Measurements from ENCODE around the gene MACROH2A2.

Gene MACROH2A2

DNA sequence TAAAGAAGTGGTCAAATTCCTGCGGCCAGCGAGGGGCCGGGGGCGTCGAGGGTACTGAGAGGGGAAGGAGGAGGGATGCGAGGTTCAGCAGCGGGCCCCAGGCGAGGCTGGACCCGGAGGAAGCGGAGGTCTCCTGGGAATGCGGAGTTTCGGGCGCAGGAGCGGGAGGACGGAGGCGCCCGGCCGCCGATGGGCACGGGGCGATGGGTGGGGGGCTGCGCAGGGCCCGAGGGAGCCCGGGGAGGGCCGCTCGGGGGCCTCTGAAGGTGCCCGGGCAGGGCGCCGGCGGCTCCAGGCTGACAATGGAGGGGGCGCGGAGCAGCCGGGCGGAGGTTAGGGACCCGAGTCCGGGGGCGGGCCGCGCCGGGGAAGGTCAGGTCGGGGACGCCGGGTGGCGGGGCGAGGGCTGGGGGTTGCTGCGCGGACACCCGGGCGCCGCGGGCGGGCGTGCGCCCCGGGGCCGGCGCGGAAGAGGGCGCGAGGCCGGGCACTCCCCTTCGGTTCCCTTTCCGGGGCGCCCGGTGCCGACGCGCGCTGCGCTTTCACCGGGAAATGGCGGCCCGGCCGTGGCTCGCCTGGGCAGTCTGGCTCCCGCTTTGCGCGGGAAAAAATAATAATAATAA, 683 bp downstream of the MACROH2A2 start:
- H3K36me3 ChIP-seq (ENCODE audit: insufficient read depth, low read length), result peaks cover 5% of the 10 kb centered on the region
- H3K27me3 ChIP-seq (ENCODE audit: insufficient read depth, low read length), result no peaks in the 10 kb centered on the region
- no peaks in the 10 kb centered on the region for H3K9me3 ChIP-seq (ENCODE audit: low read length)
- peak overlapping the region; percentile 95 for H3K4me3 ChIP-seq (ENCODE audit: low read length)
- peak overlapping the region; percentile 87 for H2AFZ ChIP-seq (ENCODE audit: low read depth, low read length)
- peaks cover 16% of the 10 kb centered on the region for H3K4me1 ChIP-seq (ENCODE audit: insufficient read depth, low read length)

DNA sequence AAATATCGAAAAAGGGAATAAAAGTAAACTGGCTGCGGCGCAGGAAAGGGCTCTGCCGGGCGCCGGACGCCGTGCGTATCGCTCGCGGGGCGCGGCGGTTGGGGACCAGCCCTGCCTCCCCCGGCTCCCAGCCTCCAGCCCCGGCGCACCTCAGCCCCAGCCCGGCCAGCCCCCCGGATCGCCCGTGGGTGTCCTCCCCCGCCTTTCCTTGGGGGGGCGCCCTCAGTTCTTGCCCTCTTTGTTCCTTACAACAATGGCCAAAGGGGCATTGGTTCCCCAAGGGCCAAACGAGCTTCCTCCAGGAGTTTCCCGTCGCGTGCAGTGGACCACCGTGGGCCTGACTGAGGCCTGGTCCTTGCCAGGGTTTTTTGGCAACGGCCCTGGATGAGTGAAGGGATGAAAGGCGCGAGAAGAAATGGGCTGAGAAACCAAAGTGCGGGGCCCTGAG, 1.2 kb downstream of the MACROH2A2 start:
- Histone ChIP-seq H3K9me3 (ENCODE audit: low read length) (no peaks in the 10 kb centered on the region), H3K36me3 (ENCODE audit: insufficient read depth, low read length) (peaks cover 5% of the 10 kb centered on the region), H3K4me1 (ENCODE audit: insufficient read depth, low read length) (peaks cover 16% of the 10 kb centered on the region), H3K27me3 (ENCODE audit: insufficient read depth, low read length) (no peaks in the 10 kb centered on the region), H2AFZ (ENCODE audit: low read depth, low read length) (no peak overlapping the region), H3K4me3 (ENCODE audit: low read length) (peak overlapping the region; percentile 95)

DNA sequence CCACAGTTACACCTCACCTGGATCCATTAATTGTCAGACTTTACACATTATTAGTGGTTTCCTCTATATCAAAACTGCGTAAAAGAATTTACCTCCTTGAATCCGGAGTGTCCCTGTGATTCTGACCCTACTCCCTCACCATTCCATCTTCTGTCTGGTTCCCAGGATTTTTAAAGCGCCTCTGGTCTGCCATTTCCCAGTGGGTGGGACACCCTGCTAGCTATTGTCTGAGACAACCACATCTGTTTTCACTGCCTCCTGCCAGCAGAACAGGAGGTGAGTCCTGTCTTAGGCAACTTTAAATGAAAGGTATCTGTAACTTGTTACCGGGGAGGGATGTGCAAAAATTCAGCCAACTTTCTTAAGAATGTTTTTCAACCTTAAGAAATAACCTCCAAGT, 2.3 kb downstream of the MACROH2A2 start:
- Histone ChIP-seq H3K9me3 (ENCODE audit: low read length) (no peaks in the 10 kb centered on the region), H3K36me3 (ENCODE audit: insufficient read depth, low read length) (peaks cover 5% of the 10 kb centered on the region), H2AFZ (ENCODE audit: low read depth, low read length) (no peak overlapping the region), H3K4me3 (ENCODE audit: low read length) (peak overlapping the region; percentile 95), H3K27me3 (ENCODE audit: insufficient read depth, low read length) (no peaks in the 10 kb centered on the region), H3K4me1 (ENCODE audit: insufficient read depth, low read length) (peaks cover 16% of the 10 kb centered on the region)

DNA sequence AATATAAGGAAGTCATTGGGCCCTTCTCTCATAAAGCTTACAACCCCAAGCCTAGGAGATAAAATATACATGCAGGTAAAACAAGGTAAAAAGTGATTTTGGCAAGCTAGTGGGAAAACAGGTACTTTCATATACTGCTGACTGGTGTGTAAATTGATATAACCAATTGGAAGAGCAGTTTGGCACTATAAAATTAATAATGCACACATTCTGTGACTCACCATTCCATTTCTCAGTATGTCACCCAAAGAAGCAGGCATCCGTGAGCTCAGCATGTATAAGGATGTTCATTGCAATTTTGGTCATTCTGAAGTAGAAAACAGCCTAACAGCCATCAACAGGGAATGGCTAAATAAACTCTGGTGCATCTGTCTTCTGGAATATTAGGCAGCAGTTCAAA, 2.9 kb downstream of the MACROH2A2 start:
- peaks cover 16% of the 10 kb centered on the region for H3K4me1 ChIP-seq (ENCODE audit: insufficient read depth, low read length)
- no peak overlapping the region for H2AFZ ChIP-seq (ENCODE audit: low read depth, low read length)
- peaks cover 5% of the 10 kb centered on the region for H3K36me3 ChIP-seq (ENCODE audit: insufficient read depth, low read length)

DNA sequence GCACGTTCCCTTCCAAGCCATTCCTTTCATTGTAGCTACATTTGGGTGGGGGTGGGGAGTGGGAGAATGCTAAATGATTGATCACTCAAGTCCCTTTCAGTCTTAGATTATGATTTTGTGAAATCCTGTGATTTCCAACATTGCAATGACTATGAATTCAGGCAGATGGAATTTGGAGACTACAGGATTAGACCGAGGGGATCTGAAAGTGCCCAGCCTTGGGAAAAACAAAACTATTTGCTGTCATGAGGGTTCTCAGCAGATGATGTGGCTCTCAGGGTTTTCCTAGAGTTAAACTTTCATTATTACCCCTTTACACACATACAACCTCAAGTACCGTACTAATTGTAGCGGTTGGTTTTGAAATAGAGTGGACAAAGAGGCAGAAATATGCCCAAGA, 4.7 kb downstream of the MACROH2A2 start:
- no peaks in the 10 kb centered on the region for H3K27me3 ChIP-seq (ENCODE audit: insufficient read depth, low read length)
- H2AFZ ChIP-seq (ENCODE audit: low read depth, low read length), result no peak overlapping the region
- no peaks in the 10 kb centered on the region for H3K9me3 ChIP-seq (ENCODE audit: low read length)
- peaks cover 5% of the 10 kb centered on the region for H3K36me3 ChIP-seq (ENCODE audit: insufficient read depth, low read length)
- peaks cover 11% of the 10 kb centered on the region for H3K4me1 ChIP-seq (ENCODE audit: insufficient read depth, low read length)
- no peak overlapping the region for H3K4me3 ChIP-seq (ENCODE audit: low read length)

More for the DNA sequence above, 2.9 kb downstream of the MACROH2A2 start:
- Histone ChIP-seq H3K4me3 (ENCODE audit: low read length) (no peak overlapping the region), H3K9me3 (ENCODE audit: low read length) (no peaks in the 10 kb centered on the region), H3K27me3 (ENCODE audit: insufficient read depth, low read length) (no peaks in the 10 kb centered on the region)

DNA sequence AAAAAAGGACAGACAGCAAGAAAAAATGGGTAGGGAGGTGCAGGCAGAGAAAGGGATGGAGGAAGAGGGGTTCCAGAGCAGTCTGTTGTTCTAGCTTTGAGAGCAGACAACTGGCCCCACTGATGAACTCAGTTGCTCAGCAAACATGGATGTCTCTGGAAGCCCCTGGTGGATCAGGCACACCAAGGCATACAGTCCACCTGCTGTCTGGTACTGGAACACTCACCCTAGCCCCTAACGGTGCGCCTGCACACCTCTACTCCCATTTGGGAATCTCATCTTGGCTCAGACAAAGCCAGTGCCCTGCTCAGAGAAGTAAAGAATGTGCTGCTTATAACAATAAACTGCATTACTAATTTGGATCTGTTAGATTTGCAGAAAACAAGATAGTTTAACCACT, 7.7 kb downstream of the MACROH2A2 start:
- Histone ChIP-seq H3K4me3 (ENCODE audit: low read length) (no peak overlapping the region), H2AFZ (ENCODE audit: low read depth, low read length) (no peak overlapping the region), H3K36me3 (ENCODE audit: insufficient read depth, low read length) (peaks cover 12% of the 10 kb centered on the region), H3K27me3 (ENCODE audit: insufficient read depth, low read length) (no peaks in the 10 kb centered on the region), H3K9me3 (ENCODE audit: low read length) (peaks cover 3% of the 10 kb centered on the region), H3K4me1 (ENCODE audit: insufficient read depth, low read length) (peaks cover 5% of the 10 kb centered on the region)

DNA sequence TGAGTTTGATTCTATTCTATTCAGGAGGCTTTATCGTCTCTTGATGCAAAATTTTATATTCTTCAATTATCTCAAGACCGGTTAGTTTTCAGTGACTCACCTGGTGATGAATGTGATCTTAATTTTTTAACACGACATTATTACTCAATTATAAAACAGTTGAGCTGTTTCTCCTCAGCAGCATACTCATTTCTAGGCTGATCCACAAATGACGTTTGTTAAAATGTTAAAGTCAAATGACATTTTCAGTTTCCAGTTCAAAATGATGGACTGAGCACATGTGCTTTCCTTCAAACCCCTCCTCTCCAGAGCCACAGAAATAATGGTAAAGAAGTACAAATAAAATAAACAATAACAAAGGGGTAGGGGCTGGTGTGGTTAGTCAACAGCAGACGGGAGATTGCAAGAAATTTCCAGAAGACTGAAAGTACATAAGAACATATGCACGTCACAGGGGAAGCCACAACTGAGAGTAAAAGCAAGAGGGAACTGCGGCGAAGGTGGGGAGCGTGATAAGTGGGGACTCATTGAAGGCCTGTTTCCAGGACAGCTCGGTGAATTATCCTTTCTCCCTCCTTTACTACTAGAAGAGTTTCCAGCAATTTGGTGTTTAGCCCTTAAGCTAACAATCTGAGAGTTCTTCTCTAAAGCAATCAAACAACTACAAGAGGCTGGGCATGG, 10.9 kb downstream of the MACROH2A2 start:
- H3K4me1 ChIP-seq (ENCODE audit: insufficient read depth, low read length), result peaks cover 5% of the 10 kb centered on the region
- H3K36me3 ChIP-seq (ENCODE audit: insufficient read depth, low read length), result peaks cover 20% of the 10 kb centered on the region
- no peak overlapping the region for H3K4me3 ChIP-seq (ENCODE audit: low read length)

DNA sequence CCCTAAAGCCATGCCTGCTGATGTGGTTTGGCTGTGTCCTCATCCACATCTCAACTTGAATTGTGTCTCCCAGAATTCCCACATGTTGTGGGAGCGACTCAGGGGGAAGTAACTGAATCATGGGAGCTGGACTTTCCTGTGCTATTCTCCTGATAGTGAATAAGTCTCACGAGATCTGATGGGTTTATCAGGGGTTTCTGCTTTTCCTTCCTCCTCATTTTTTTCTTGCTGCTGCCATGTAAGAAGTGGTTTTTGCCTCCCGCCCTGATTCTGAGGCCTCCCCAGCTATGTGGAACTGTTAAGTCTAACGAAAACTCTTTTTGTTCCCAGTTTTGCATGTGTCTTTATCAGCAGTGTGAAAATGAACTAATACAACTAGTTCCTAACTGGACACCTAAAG, 11.8 kb downstream of the MACROH2A2 start:
- Histone ChIP-seq H3K27me3 (ENCODE audit: insufficient read depth, low read length) (no peaks in the 10 kb centered on the region), H3K9me3 (ENCODE audit: low read length) (peaks cover 3% of the 10 kb centered on the region), H3K4me1 (ENCODE audit: insufficient read depth, low read length) (peaks cover 5% of the 10 kb centered on the region), H2AFZ (ENCODE audit: low read depth, low read length) (no peak overlapping the region), H3K36me3 (ENCODE audit: insufficient read depth, low read length) (peaks cover 20% of the 10 kb centered on the region), H3K4me3 (ENCODE audit: low read length) (no peak overlapping the region)

More for the DNA sequence above, 10.9 kb downstream of the MACROH2A2 start:
- H2AFZ ChIP-seq (ENCODE audit: low read depth, low read length), result no peak overlapping the region
- H3K9me3 ChIP-seq (ENCODE audit: low read length), result peaks cover 3% of the 10 kb centered on the region
- no peaks in the 10 kb centered on the region for H3K27me3 ChIP-seq (ENCODE audit: insufficient read depth, low read length)

DNA sequence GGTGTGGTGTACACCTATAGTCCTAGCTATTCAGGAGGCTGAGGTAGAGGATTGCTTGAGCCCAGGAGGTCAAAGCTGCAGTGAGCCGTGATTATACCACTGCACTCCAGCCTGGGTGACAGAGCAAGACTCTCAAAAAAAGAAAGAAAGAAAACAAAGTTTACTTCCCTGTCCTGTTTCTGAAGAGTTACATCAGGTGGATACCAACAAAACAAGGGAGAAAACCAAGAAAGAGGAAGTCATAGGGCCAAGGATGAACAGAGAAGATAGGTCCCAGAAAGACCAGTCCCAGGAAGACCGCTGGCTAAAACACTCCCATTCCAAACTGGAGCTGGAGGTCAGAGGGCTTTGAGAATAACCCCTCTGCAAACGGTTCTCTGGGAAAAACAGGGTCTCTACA, 13.5 kb downstream of the MACROH2A2 start:
- Histone ChIP-seq H2AFZ (ENCODE audit: low read depth, low read length) (no peak overlapping the region), H3K4me1 (ENCODE audit: insufficient read depth, low read length) (peaks cover under 1% of the 10 kb centered on the region), H3K27me3 (ENCODE audit: insufficient read depth, low read length) (no peaks in the 10 kb centered on the region), H3K36me3 (ENCODE audit: insufficient read depth, low read length) (peaks cover 20% of the 10 kb centered on the region), H3K4me3 (ENCODE audit: low read length) (no peak overlapping the region), H3K9me3 (ENCODE audit: low read length) (peaks cover 3% of the 10 kb centered on the region)

DNA sequence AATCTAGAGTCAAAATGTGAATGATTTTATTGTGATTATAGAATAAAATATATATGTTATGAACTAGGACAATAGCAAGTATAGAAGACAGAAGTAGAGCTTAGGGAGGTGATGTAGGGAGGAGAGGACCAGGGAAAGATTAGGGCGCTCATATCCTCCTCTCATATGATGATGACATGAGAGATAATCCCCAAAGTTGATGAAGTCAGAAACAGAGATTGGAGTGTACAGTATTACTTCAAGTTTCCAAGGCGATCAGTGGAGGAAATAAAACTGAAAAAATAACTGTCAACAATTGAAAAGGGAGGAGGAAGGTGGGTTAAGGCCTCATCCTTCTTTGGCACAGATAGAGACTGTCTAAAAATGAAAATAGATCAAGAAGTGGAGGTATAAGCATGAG, 14.9 kb downstream of the MACROH2A2 start:
- H3K4me3 ChIP-seq (ENCODE audit: low read length), result no peak overlapping the region
- H3K27me3 ChIP-seq (ENCODE audit: insufficient read depth, low read length), result no peaks in the 10 kb centered on the region
- no peak overlapping the region for H2AFZ ChIP-seq (ENCODE audit: low read depth, low read length)
- no peaks in the 10 kb centered on the region for H3K4me1 ChIP-seq (ENCODE audit: insufficient read depth, low read length)
- peaks cover 22% of the 10 kb centered on the region for H3K36me3 ChIP-seq (ENCODE audit: insufficient read depth, low read length)
- peaks cover 3% of the 10 kb centered on the region for H3K9me3 ChIP-seq (ENCODE audit: low read length)

DNA sequence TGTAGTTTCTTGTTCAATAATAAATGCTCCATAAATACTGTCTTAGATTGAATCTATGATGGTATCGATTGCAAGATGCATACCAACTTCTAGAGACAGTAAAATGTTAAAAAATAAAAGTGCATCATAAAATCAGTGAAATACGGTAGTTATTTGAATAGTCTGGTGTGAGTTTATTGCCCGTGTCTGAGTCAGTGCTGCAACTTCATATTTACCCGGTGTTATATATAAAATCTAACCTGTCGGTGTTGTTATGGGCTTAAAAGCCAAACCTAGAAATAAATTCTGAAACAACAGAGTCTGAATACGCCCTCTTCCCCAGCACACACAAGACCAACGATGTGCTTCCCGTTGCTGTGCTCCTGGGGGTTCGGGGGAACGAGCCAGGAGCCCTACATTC, 16.3 kb downstream of the MACROH2A2 start:
- H3K4me3 ChIP-seq (ENCODE audit: low read length), result no peak overlapping the region
- H3K4me1 ChIP-seq (ENCODE audit: insufficient read depth, low read length), result no peaks in the 10 kb centered on the region
- H3K9me3 ChIP-seq (ENCODE audit: low read length), result peaks cover 3% of the 10 kb centered on the region
- H3K27me3 ChIP-seq (ENCODE audit: insufficient read depth, low read length), result no peaks in the 10 kb centered on the region
- H3K36me3 ChIP-seq (ENCODE audit: insufficient read depth, low read length), result peaks cover 28% of the 10 kb centered on the region
- no peak overlapping the region for H2AFZ ChIP-seq (ENCODE audit: low read depth, low read length)

DNA sequence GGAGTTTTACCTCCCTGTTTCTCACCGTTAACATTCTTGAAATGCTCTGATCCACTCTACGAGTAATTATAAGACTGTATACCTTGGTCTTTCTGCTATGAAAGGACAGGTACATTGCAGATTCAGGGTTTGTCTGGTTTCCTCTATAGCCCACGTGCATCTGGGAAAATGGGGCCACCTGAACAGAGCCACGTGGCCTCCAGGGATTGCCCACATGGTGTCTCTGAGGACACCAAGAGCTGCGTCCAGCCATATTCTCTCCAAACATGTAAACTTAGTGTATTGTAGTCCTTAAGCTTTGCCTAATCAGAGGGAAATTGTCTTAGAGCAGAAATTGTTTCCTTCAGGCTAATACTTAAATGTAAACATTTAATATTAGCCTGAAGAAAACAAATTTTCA, 16.7 kb downstream of the MACROH2A2 start:
- Histone ChIP-seq H3K27me3 (ENCODE audit: insufficient read depth, low read length) (no peaks in the 10 kb centered on the region), H3K9me3 (ENCODE audit: low read length) (peaks cover 3% of the 10 kb centered on the region), H3K36me3 (ENCODE audit: insufficient read depth, low read length) (peaks cover 28% of the 10 kb centered on the region), H3K4me1 (ENCODE audit: insufficient read depth, low read length) (no peaks in the 10 kb centered on the region), H2AFZ (ENCODE audit: low read depth, low read length) (no peak overlapping the region), H3K4me3 (ENCODE audit: low read length) (no peak overlapping the region)

DNA sequence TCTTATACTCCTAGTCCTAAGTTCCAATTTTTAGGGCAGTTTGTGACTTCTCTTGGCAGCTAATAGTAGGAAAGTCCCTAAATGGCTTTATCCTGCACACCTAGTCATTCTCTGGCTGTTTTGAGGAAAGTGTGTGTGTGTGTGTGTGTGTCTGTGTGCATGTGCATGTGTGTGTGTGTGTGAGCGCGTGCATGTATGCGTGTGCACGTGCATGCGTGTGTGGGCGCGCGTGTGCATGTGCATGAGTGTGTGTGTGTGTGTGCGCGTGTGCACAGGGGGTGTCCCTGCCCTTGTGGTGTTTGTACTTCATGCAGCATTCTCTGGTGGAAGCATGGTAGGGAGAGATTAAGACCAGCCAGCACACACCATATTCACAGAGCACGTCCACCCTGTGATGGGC, 18.2 kb downstream of the MACROH2A2 start:
- Histone ChIP-seq H3K9me3 (ENCODE audit: low read length) (no peaks in the 10 kb centered on the region), H3K4me3 (ENCODE audit: low read length) (no peak overlapping the region), H2AFZ (ENCODE audit: low read depth, low read length) (no peak overlapping the region), H3K27me3 (ENCODE audit: insufficient read depth, low read length) (no peaks in the 10 kb centered on the region), H3K36me3 (ENCODE audit: insufficient read depth, low read length) (peaks cover 27% of the 10 kb centered on the region), H3K4me1 (ENCODE audit: insufficient read depth, low read length) (no peaks in the 10 kb centered on the region)

Measured in neuron (in vitro differentiated cells).